Activated CD4-positive, alpha-beta T cell treated with anti-CD3 and anti-CD28 coated beads, Interleukin-2, amount 10 ng/mL, durations not matched to agents 24 days and 14 days (primary cell): ENCODE data around the gene FBXW8. TPM values are rescaled to one million over a fixed set of nuclear protein-coding genes. Genes with fewer than 3 reads are reported as not detected.

ENCODE experiments used
- DNase-seq: peaks from one replicate; pipeline ENCODE4 v3.0.0; 2022
- H3K27ac Mint-ChIP-seq: one replicate; pipeline ENCODE4 v1.8.0; 2022; ENCODE audit warnings: mild to moderate bottlenecking, mixed read lengths
- H3K27me3 Mint-ChIP-seq: one replicate; pipeline ENCODE4 v1.8.0; 2022; ENCODE audit warnings: mixed read lengths
- H3K36me3 Mint-ChIP-seq: one replicate; pipeline ENCODE4 v1.8.0; 2022; ENCODE audit warnings: low read depth, mild to moderate bottlenecking, mixed read lengths
- H3K4me1 Mint-ChIP-seq: one replicate; pipeline ENCODE4 v1.8.0; 2021; ENCODE audit warnings: mixed read lengths
- H3K4me3 Mint-ChIP-seq: one replicate; pipeline ENCODE4 v1.8.0; 2022; ENCODE audit warnings: mild to moderate bottlenecking, moderate library complexity, mixed read lengths
- H3K9me3 Mint-ChIP-seq: one replicate; pipeline ENCODE4 v1.8.0; 2021; ENCODE audit warnings: mixed read lengths
- intact Hi-C: fragments of 100-400 bp; cut with micrococcal nuclease; formaldehyde crosslinking; loops from one replicate; pipeline ENCODE4 v1.15.1; 2023
- total RNA-seq: library from RNA; stranded (reverse); gene quantifications from 2 replicates; pipeline ENCODE4 v1.2.3, GENCODE V29; 2022

FBXW8 gene
- total RNA-seq, 1 donor from 2014 or later = 6.2 TPM

- Mint-ChIP-seq H3K27me3 (no peaks in the 10 kb centered on the region), H3K4me3 (no peak overlapping the region), H3K36me3 (peaks cover 42% of the 10 kb centered on the region), H3K9me3 (peaks cover 6% of the 10 kb centered on the region), H3K4me1 (no peaks in the 10 kb centered on the region), H3K27ac (no peak overlapping the region)
- DNase-seq = no peak
- intact Hi-C loops = no loop called here
Observed at GRCh38 chr12:116941188-116941587, 30.4 kb downstream of the FBXW8 start.

GRCh38 chr12:116943419-116944372 is 32.9 kb downstream of the FBXW8 start:
- no peaks in the 10 kb centered on the region for H3K4me1 Mint-ChIP-seq
- intact Hi-C loops = no loop called here

GRCh38 chr12:116945886-116946550 is 35.3 kb downstream of the FBXW8 start:
- no peak overlapping the region for H3K27ac Mint-ChIP-seq
- H3K4me3 Mint-ChIP-seq = no peak overlapping the region
- H3K4me1 Mint-ChIP-seq = no peaks in the 10 kb centered on the region
- H3K9me3 Mint-ChIP-seq = peaks cover 6% of the 10 kb centered on the region
- intact Hi-C loops = no loop called here
- H3K27me3 Mint-ChIP-seq = no peaks in the 10 kb centered on the region
- peaks cover 36% of the 10 kb centered on the region for H3K36me3 Mint-ChIP-seq
- no peak for DNase-seq

More at GRCh38 chr12:116943419-116944372, 32.9 kb downstream of the FBXW8 start:
- peaks cover 38% of the 10 kb centered on the region for H3K36me3 Mint-ChIP-seq
- H3K9me3 Mint-ChIP-seq = peaks cover 6% of the 10 kb centered on the region
- H3K27ac Mint-ChIP-seq = no peak overlapping the region
- no peaks in the 10 kb centered on the region for H3K27me3 Mint-ChIP-seq
- DNase-seq = no peak
- H3K4me3 Mint-ChIP-seq = no peak overlapping the region

- intact Hi-C loops = no loop called here
- H3K27me3 Mint-ChIP-seq = no peaks in the 10 kb centered on the region
- peaks cover 24% of the 10 kb centered on the region for H3K36me3 Mint-ChIP-seq
- no peak overlapping the region for H3K27ac Mint-ChIP-seq
- DNase-seq = no peak
- no peaks in the 10 kb centered on the region for H3K4me1 Mint-ChIP-seq
- H3K4me3 Mint-ChIP-seq = no peak overlapping the region
- peaks cover 2% of the 10 kb centered on the region for H3K9me3 Mint-ChIP-seq
Observed at GRCh38 chr12:116948298-116948697, 37.5 kb downstream of the FBXW8 start.

- DNase-seq = no peak
- no peaks in the 10 kb centered on the region for H3K27me3 Mint-ChIP-seq
- no peak overlapping the region for H3K27ac Mint-ChIP-seq
- H3K4me3 Mint-ChIP-seq = no peak overlapping the region
- H3K9me3 Mint-ChIP-seq = no peaks in the 10 kb centered on the region
- H3K4me1 Mint-ChIP-seq = peaks cover 3% of the 10 kb centered on the region
- intact Hi-C loops = no loop called here
- peaks cover 8% of the 10 kb centered on the region for H3K36me3 Mint-ChIP-seq
Observed at GRCh38 chr12:116950628-116951325, 40.0 kb downstream of the FBXW8 start.

GRCh38 chr12:116954710-116955381 is 44.1 kb downstream of the FBXW8 start:
- Mint-ChIP-seq H3K4me3 (no peak overlapping the region), H3K27ac (no peak overlapping the region), H3K9me3 (no peaks in the 10 kb centered on the region), H3K27me3 (no peaks in the 10 kb centered on the region), H3K4me1 (peaks cover 12% of the 10 kb centered on the region), H3K36me3 (peaks cover 2% of the 10 kb centered on the region)
- DNase-seq = no peak
- intact Hi-C loops = loop anchor here (5.0 kb wide), 1 partner anchor 253 kb away; no protein-coding TSS in a partner anchor

GRCh38 chr12:116955382-116956021 is 44.8 kb downstream of the FBXW8 start:
- H3K4me3 Mint-ChIP-seq = no peak overlapping the region
- H3K36me3 Mint-ChIP-seq = peaks cover 2% of the 10 kb centered on the region
- H3K9me3 Mint-ChIP-seq = no peaks in the 10 kb centered on the region
- intact Hi-C loops = loop anchor here (5.0 kb wide), 1 partner anchor 253 kb away; no protein-coding TSS in a partner anchor
- no peak overlapping the region for H3K27ac Mint-ChIP-seq
- H3K4me1 Mint-ChIP-seq = peaks cover 19% of the 10 kb centered on the region
- DNase-seq = peak; percentile 70
- H3K27me3 Mint-ChIP-seq = no peaks in the 10 kb centered on the region

GRCh38 chr12:116958402-116959197 is 47.9 kb downstream of the FBXW8 start:
- intact Hi-C loops = loop anchor here (5.0 kb wide), 1 partner anchor 256 kb away; no protein-coding TSS in a partner anchor
- no peak for DNase-seq

GRCh38 chr12:116959198-116959460 is 48.4 kb downstream of the FBXW8 start:
- Mint-ChIP-seq H3K27me3 (no peaks in the 10 kb centered on the region), H3K4me1 (peaks cover 42% of the 10 kb centered on the region), H3K4me3 (no peak overlapping the region), H3K27ac (no peak overlapping the region), H3K9me3 (no peaks in the 10 kb centered on the region), H3K36me3 (peaks cover 5% of the 10 kb centered on the region)
- intact Hi-C loops = loop anchor here (5.0 kb wide), 1 partner anchor 257 kb away; no protein-coding TSS in a partner anchor
- DNase-seq = no peak

More at GRCh38 chr12:116958402-116959197, 47.9 kb downstream of the FBXW8 start:
- peak overlapping the region; percentile 45 for H3K27ac Mint-ChIP-seq
- no peaks in the 10 kb centered on the region for H3K27me3 Mint-ChIP-seq
- H3K9me3 Mint-ChIP-seq = no peaks in the 10 kb centered on the region
- H3K36me3 Mint-ChIP-seq = peaks cover 2% of the 10 kb centered on the region
- H3K4me3 Mint-ChIP-seq = no peak overlapping the region
- peaks cover 40% of the 10 kb centered on the region for H3K4me1 Mint-ChIP-seq

- H3K9me3 Mint-ChIP-seq = no peaks in the 10 kb centered on the region
- H3K4me1 Mint-ChIP-seq = peaks cover 42% of the 10 kb centered on the region
- intact Hi-C loops = loop anchor here (1.0 to 5.0 kb wide), 4 partner anchors 36 to 258 kb away; partner anchors contain the start of genes RNFT2 and SPRING1
- no peak overlapping the region for H3K4me3 Mint-ChIP-seq
- H3K36me3 Mint-ChIP-seq = peaks cover 7% of the 10 kb centered on the region
- H3K27me3 Mint-ChIP-seq = no peaks in the 10 kb centered on the region
- peak; percentile 85 for DNase-seq
- H3K27ac Mint-ChIP-seq = no peak overlapping the region
Observed at GRCh38 chr12:116959845-116960514, 49.2 kb downstream of the FBXW8 start.

- intact Hi-C loops = loop anchor here (5.0 kb wide), 2 partner anchors 170 to 225 kb away; partner anchors contain the start of genes RNFT2 and SPRING1
- H3K36me3 Mint-ChIP-seq = peaks cover 10% of the 10 kb centered on the region
- peak; percentile 63 for DNase-seq
- H3K4me1 Mint-ChIP-seq = peaks cover 39% of the 10 kb centered on the region
- H3K4me3 Mint-ChIP-seq = peak overlapping the region; percentile 46
- H3K27ac Mint-ChIP-seq = no peak overlapping the region
- no peaks in the 10 kb centered on the region for H3K9me3 Mint-ChIP-seq
- H3K27me3 Mint-ChIP-seq = no peaks in the 10 kb centered on the region
Observed at GRCh38 chr12:116962197-116962596, 51.4 kb downstream of the FBXW8 start.
